GM23338 (cell line): Measurements from ENCODE around the gene APLNR. TPM values are rescaled to one million over a fixed set of nuclear protein-coding genes. Genes with fewer than 3 reads are reported as not detected.

ENCODE experiments used
- ATAC-seq: fragments of 200-7000 bp; cut with Tn5 transposase; 3 replicates; pipeline ENCODE4 v1.9.1; 2020
- DNase-seq: peaks from one replicate; pipeline ENCODE4 v3.0.0-alpha.2; 2015; ENCODE audit warnings: low spot score
- H2AFZ ChIP-seq: fragments of 200-600 bp; sonication (generic); 2 replicates; pipeline ENCODE4 v1.8.0; 2016; ENCODE audit warnings: antibody characterized with exemption, mild to moderate bottlenecking, moderate library complexity
- H3F3A ChIP-seq: fragments of 200-600 bp; sonication (generic); replicated peaks from 2 replicates; pipeline ENCODE4 v1.8.0; 2017; ENCODE audit warnings: antibody characterized with exemption, mixed run types, low read depth
- H3K27ac ChIP-seq: fragments of 200-600 bp; sonication (generic); 2 replicates; pipeline ENCODE4 v1.6.1; 2016; ENCODE audit warnings: low read depth
- H3K27me3 ChIP-seq: fragments of 200-600 bp; sonication (generic); 2 replicates; pipeline ENCODE4 v1.8.0; 2016; ENCODE audit warnings: mild to moderate bottlenecking, mixed run types, moderate library complexity; ENCODE audit not compliant: insufficient read depth
- H3K36me3 ChIP-seq: fragments of 200-600 bp; sonication (generic); 2 replicates; pipeline ENCODE4 v1.8.0; 2016; ENCODE audit warnings: mild to moderate bottlenecking; ENCODE audit not compliant: insufficient read depth
- H3K4me1 ChIP-seq: fragments of 200-600 bp; sonication (generic); 2 replicates; pipeline ENCODE4 v1.8.0; 2016; ENCODE audit warnings: mild to moderate bottlenecking, moderate library complexity; ENCODE audit not compliant: insufficient read depth
- H3K4me2 ChIP-seq: fragments of 200-600 bp; sonication (generic); 2 replicates; pipeline ENCODE4 v1.7.1; 2017; ENCODE audit warnings: mixed run types
- H3K4me3 ChIP-seq: fragments of 200-600 bp; sonication (generic); 2 replicates; pipeline ENCODE4 v1.6.1; 2016; ENCODE audit warnings: mixed run types
- H3K79me2 ChIP-seq: fragments of 200-600 bp; sonication (generic); replicated peaks from 2 replicates; pipeline ENCODE4 v1.8.0; 2017; ENCODE audit warnings: mild to moderate bottlenecking; ENCODE audit not compliant: insufficient read depth
- H3K9me2 ChIP-seq: fragments of 200-600 bp; sonication (generic); 2 replicates; pipeline ENCODE4 v1.8.0; 2017; ENCODE audit not compliant: insufficient read depth
- H4K20me1 ChIP-seq: fragments of 200-600 bp; sonication (generic); replicated peaks from 2 replicates; pipeline ENCODE4 v1.8.0; 2017; ENCODE audit warnings: mild to moderate bottlenecking; ENCODE audit not compliant: insufficient read depth
- H3K27ac Mint-ChIP-seq: 2 replicates; pipeline ENCODE4 v1.8.0; 2020; ENCODE audit warnings: inconsistent platforms, mild to moderate bottlenecking, moderate library complexity, mixed read lengths
- H3K27me3 Mint-ChIP-seq: 3 replicates; pipeline ENCODE4 v1.8.0; 2022; ENCODE audit warnings: low read depth, mild to moderate bottlenecking, moderate library complexity, mixed read lengths, inconsistent platforms; ENCODE audit not compliant: insufficient read depth, poor library complexity
- H3K36me3 Mint-ChIP-seq: 3 replicates; pipeline ENCODE4 v1.8.0; 2021; ENCODE audit warnings: low read depth, mild to moderate bottlenecking, inconsistent platforms, moderate library complexity, mixed read lengths
- H3K4me1 Mint-ChIP-seq: 3 replicates; pipeline ENCODE4 v1.8.0; 2020; ENCODE audit warnings: mild to moderate bottlenecking, inconsistent platforms, mixed read lengths
- H3K4me3 Mint-ChIP-seq: 3 replicates; pipeline ENCODE4 v1.8.0; 2021; ENCODE audit warnings: moderate library complexity, mild to moderate bottlenecking, inconsistent platforms, mixed read lengths
- H3K9me3 Mint-ChIP-seq: 3 replicates; pipeline ENCODE4 v1.8.0; 2020; ENCODE audit warnings: moderate library complexity, mild to moderate bottlenecking, inconsistent platforms, mixed read lengths
- CREB1 ChIP-seq: fragments of 250-450 bp; sonication (Bioruptor Pico); IDR thresholded peaks from 2 replicates; pipeline ENCODE4 v1.5.0; 2020; ENCODE audit warnings: low read depth, mild to moderate bottlenecking, moderate library complexity
- CTCF ChIP-seq, 2 experiments: fragments of 200-600 bp in 1 of 2; sonication (generic) in 1 of 2; conservative IDR thresholded peaks; 2 replicates each; pipeline versions ENCODE4 v1.5.1 to v1.6.1; 2016 to 2017; ENCODE audit warnings: antibody characterized with exemption in 2 of 2, low read depth in 2 of 2, mild to moderate bottlenecking in 2 of 2, moderate library complexity in 1 of 2
- ETS1 ChIP-seq: IDR thresholded peaks from 2 replicates; pipeline ENCODE4 v1.6.1; 2016; ENCODE audit warnings: antibody characterized with exemption
- EZH2 ChIP-seq: fragments of 200-600 bp; sonication (generic); IDR thresholded peaks from one replicate; pipeline ENCODE4 v1.8.0; 2017; ENCODE audit warnings: antibody characterized with exemption, mild to moderate bottlenecking, low read depth; ENCODE audit not compliant: unreplicated experiment
- JUNB ChIP-seq: IDR thresholded peaks from one replicate; pipeline ENCODE4 v1.6.1; 2016; ENCODE audit warnings: antibody characterized with exemption; ENCODE audit not compliant: unreplicated experiment
- REST ChIP-seq: IDR thresholded peaks from one replicate; pipeline ENCODE4 v1.6.1; 2018; ENCODE audit warnings: antibody characterized with exemption; ENCODE audit not compliant: unreplicated experiment
- STAT1 ChIP-seq: IDR thresholded peaks from one replicate; pipeline ENCODE4 v1.6.1; 2016; ENCODE audit warnings: antibody characterized with exemption; ENCODE audit not compliant: unreplicated experiment
- ZNF462 ChIP-seq: fragments of 250-450 bp; sonication (Bioruptor Pico); IDR thresholded peaks from 2 replicates; pipeline ENCODE4 v1.5.0; 2020; ENCODE audit warnings: mild to moderate bottlenecking, moderate library complexity
- polyA plus RNA-seq: library from polyadenylated mRNA; unstranded; fragments of >200 nt; fragmentation: Nextera tagmentation; extraction: Ambion mirVana; gene quantifications from 2 replicates; pipeline ENCODE4 v1.2.1, GENCODE V29; 2016
- total RNA-seq: library from RNA; depleted of rRNA; stranded (reverse); fragments of >200 nt; shearing (Covaris generic); gene quantifications from 2 replicates; pipeline ENCODE4 v1.2.3, GENCODE V29; 2014

The APLNR gene
- total and polyA plus RNA-seq, 2 experiments from 2014 or later = 0.10 TPM; not detected in 1

GRCh38 chr11:57219021-57219627 is 17.9 kb downstream of the APLNR start:
- no peaks in the 10 kb centered on the region for H3K79me2 ChIP-seq
- H3K27ac Mint-ChIP-seq = no peak overlapping the region

More at GRCh38 chr11:57219021-57219627, 17.9 kb downstream of the APLNR start:
- no peaks in the 10 kb centered on the region for H3K36me3 Mint-ChIP-seq
- Histone ChIP-seq H3K27me3 (no peaks in the 10 kb centered on the region), H3K9me2 (peaks cover 2% of the 10 kb centered on the region), H3F3A (no peaks in the 10 kb centered on the region), H3K4me2 (no peak overlapping the region), H4K20me1 (no peaks in the 10 kb centered on the region), H3K4me3 (no peak overlapping the region), H3K27ac (no peak overlapping the region), H3K36me3 (no peaks in the 10 kb centered on the region), H2AFZ (peak overlapping the region; percentile 39), H3K4me1 (peaks cover 7% of the 10 kb centered on the region)
- TF ChIP-seq CREB1 (CRISPR knock-in tag) (no peak), REST (no peak), ZNF462 (CRISPR knock-in tag) (no peak), EZH2 (no peak), CTCF (conservative IDR thresholded peaks at IDR 0.05; ENCODE audit: low read depth in 2 of 2) (no peak), ETS1 (no peak), STAT1 (no peak), JUNB (no peak)
- ATAC-seq (no peak), DNase-seq (no peak)
- H3K27me3 Mint-ChIP-seq = peaks cover 2% of the 10 kb centered on the region
- no peak overlapping the region for H3K4me3 Mint-ChIP-seq
- H3K9me3 Mint-ChIP-seq = no peaks in the 10 kb centered on the region
- no peaks in the 10 kb centered on the region for H3K4me1 Mint-ChIP-seq
